Fibroblast of lung (primary cell): ENCODE data around the gene ELMO1. TPM values are rescaled to one million over a fixed set of nuclear protein-coding genes. Genes with fewer than 3 reads are reported as not detected.

Source experiments
- DNase-seq, 2 donors: peaks; one replicate each; pipeline versions ENCODE4 v3.0.0 to v3.0.0-alpha.2; 2010; ENCODE audit warnings: low read depth in 2 of 2
- H2AFZ ChIP-seq: 2 replicates; pipeline ENCODE4 v1.5.1; 2012; ENCODE audit warnings: low read length, control low read depth, inconsistent platforms
- H3K27ac ChIP-seq: 2 replicates; pipeline ENCODE4 v1.5.1; 2011; ENCODE audit warnings: low read length, control low read depth; ENCODE audit not compliant: insufficient read depth
- H3K27me3 ChIP-seq: 2 replicates; pipeline ENCODE4 v1.5.1; 2011; ENCODE audit warnings: mild to moderate bottlenecking, low read length; ENCODE audit not compliant: control insufficient read depth, insufficient read depth
- H3K36me3 ChIP-seq: 2 replicates; pipeline ENCODE4 v1.5.1; 2011; ENCODE audit warnings: low read length; ENCODE audit not compliant: control insufficient read depth, insufficient read depth
- H3K4me1 ChIP-seq: 2 replicates; pipeline ENCODE4 v1.5.1; 2011; ENCODE audit warnings: low read length; ENCODE audit not compliant: control insufficient read depth, insufficient read depth; ENCODE audit errors: extremely low read depth
- H3K4me2 ChIP-seq: 2 replicates; pipeline ENCODE4 v1.5.1; 2011; ENCODE audit warnings: low read length, control low read depth; ENCODE audit not compliant: insufficient read depth; ENCODE audit errors: extremely low read depth
- H3K4me3 ChIP-seq, 4 experiments: fragments of 200-600 bp in 1 of 4; sonication (generic) in 1 of 4; replicated peaks in 1 of 4; 2 replicates each; pipeline ENCODE4 v1.5.1; 2011 to 2016; ENCODE audit warnings: low read length in 4 of 4, low read depth in 3 of 4, mild to moderate bottlenecking in 3 of 4, control low read depth in 2 of 4, inconsistent platforms in 1 of 4, mixed read lengths in 1 of 4; ENCODE audit not compliant: insufficient read depth in 1 of 4; ENCODE audit errors: control extremely low read depth in 1 of 4
- H3K79me2 ChIP-seq: 2 replicates; pipeline ENCODE4 v1.5.1; 2012; ENCODE audit warnings: mild to moderate bottlenecking, low read length, inconsistent platforms; ENCODE audit not compliant: control insufficient read depth, insufficient read depth
- H3K9ac ChIP-seq: 2 replicates; pipeline ENCODE4 v1.5.1; 2011; ENCODE audit warnings: mild to moderate bottlenecking, low read length, control low read depth; ENCODE audit not compliant: insufficient read depth
- H3K9me3 ChIP-seq: 2 replicates; pipeline ENCODE4 v1.5.1; 2012; ENCODE audit warnings: low read depth, low read length; ENCODE audit not compliant: control insufficient read depth, insufficient read depth
- H4K20me1 ChIP-seq: 2 replicates; pipeline ENCODE4 v1.5.1; 2011; ENCODE audit warnings: low read length; ENCODE audit not compliant: control insufficient read depth, insufficient read depth; ENCODE audit errors: extremely low read depth
- CTCF ChIP-seq, 2 donors: IDR thresholded peaks in 1 of 2; conservative IDR thresholded peaks in 1 of 2; 1 replicate in 1 of 2; 2 replicates in 1 of 2; pipeline ENCODE4 v1.5.1; 2011 to 2012; ENCODE audit warnings: low read length in 2 of 2, control low read depth in 1 of 2, inconsistent platforms in 1 of 2, low read depth in 1 of 2, mild to moderate bottlenecking in 1 of 2
- EZH2 ChIP-seq: IDR thresholded peaks from 2 replicates; pipeline ENCODE4 v1.5.1; 2012; ENCODE audit warnings: low read length, control low read depth, mild to moderate bottlenecking; ENCODE audit errors: missing control alignments
- polyA plus RNA-seq, 2 donors: library from polyadenylated mRNA; depleted of rRNA in 1 of 2; stranded (reverse) in 1 of 2; unstranded in 1 of 2; fragments of >200 nt; gene quantifications; 2 replicates each; pipeline ENCODE4 v1.2.1, GENCODE V29; 2011 to 2012; ENCODE audit warnings: missing spikeins in 1 of 2
- total RNA-seq: library from RNA; depleted of rRNA; stranded (reverse); fragments of >200 nt; gene quantifications from 2 replicates; pipeline ENCODE4 v1.2.1, GENCODE V29; 2014

Gene ELMO1
- total and polyA plus RNA-seq, 2 donors (not counting 1 experiment from before 2014, with no cell fraction given), result 0.50 TPM; not detected in 1

- no peaks in the 10 kb centered on the region for H4K20me1 ChIP-seq
- no peak overlapping the region for H3K9ac ChIP-seq
- H2AFZ ChIP-seq, result no peak overlapping the region
- no peak overlapping the region for H3K27ac ChIP-seq
- no peak for DNase-seq
- H3K4me2 ChIP-seq, result no peak overlapping the region
- H3K9me3 ChIP-seq, result no peaks in the 10 kb centered on the region
- no peaks in the 10 kb centered on the region for H3K36me3 ChIP-seq
- TF ChIP-seq CTCF (conservative IDR thresholded peaks at IDR 0.05 in 1 of 2, IDR thresholded peaks at IDR 0.05 in 1 of 2; ENCODE audit: low read depth in 1 of 2, low read length in 2 of 2), result no peak
- TF ChIP-seq EZH2, result no peak
- H3K4me1 ChIP-seq, result no peaks in the 10 kb centered on the region
- no peaks in the 10 kb centered on the region for H3K79me2 ChIP-seq
- H3K4me3 ChIP-seq, result no peak overlapping the region
- no peaks in the 10 kb centered on the region for H3K27me3 ChIP-seq
Observed at GRCh38 chr7:37048674-37049073, 400.0 kb downstream of the ELMO1 start.

DNA sequence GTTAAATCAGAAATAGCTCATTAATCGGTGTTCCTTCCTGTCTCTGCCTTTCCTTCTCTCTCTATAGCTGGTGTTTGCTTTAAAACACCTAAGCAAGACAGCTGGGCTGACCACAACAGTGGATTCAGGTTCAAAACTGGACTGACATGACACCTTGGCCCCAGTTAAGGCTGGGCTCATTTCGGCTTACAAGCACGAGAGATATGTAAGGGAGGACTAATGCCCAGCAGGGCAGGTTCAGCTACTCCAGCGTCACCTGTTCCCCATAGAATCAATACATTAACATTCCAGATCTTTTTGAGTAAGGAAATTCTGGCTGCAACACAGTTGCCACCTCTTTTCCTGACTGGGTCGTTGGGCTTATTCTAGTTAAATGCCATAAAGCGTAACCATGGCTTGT lies 401.4 kb downstream of the ELMO1 start:
- H3K9ac ChIP-seq, result no peak overlapping the region
- no peaks in the 10 kb centered on the region for H3K79me2 ChIP-seq
- H3K4me2 ChIP-seq, result no peak overlapping the region
- no peak for DNase-seq
- H3K27me3 ChIP-seq, result no peaks in the 10 kb centered on the region
- H3K27ac ChIP-seq, result no peak overlapping the region
- no peaks in the 10 kb centered on the region for H4K20me1 ChIP-seq
- no peaks in the 10 kb centered on the region for H3K36me3 ChIP-seq
- H2AFZ ChIP-seq, result no peak overlapping the region
- no peaks in the 10 kb centered on the region for H3K9me3 ChIP-seq
- H3K4me3 ChIP-seq, result no peak overlapping the region
- TF ChIP-seq EZH2, result no peak
- TF ChIP-seq CTCF (conservative IDR thresholded peaks at IDR 0.05 in 1 of 2, IDR thresholded peaks at IDR 0.05 in 1 of 2; ENCODE audit: low read depth in 1 of 2, low read length in 2 of 2), result no peak
- no peaks in the 10 kb centered on the region for H3K4me1 ChIP-seq

GRCh38 chr7:37046531-37047079 lies 402.1 kb downstream of the ELMO1 start:
- TF ChIP-seq EZH2 (no peak), CTCF (conservative IDR thresholded peaks at IDR 0.05 in 1 of 2, IDR thresholded peaks at IDR 0.05 in 1 of 2; ENCODE audit: low read depth in 1 of 2, low read length in 2 of 2) (no peak)
- no peaks in the 10 kb centered on the region for H4K20me1 ChIP-seq
- no peak overlapping the region for H3K4me3 ChIP-seq
- H3K9me3 ChIP-seq, result no peaks in the 10 kb centered on the region
- DNase-seq, result no peak
- H3K27ac ChIP-seq, result no peak overlapping the region
- H3K9ac ChIP-seq, result no peak overlapping the region
- no peaks in the 10 kb centered on the region for H3K36me3 ChIP-seq
- no peaks in the 10 kb centered on the region for H3K79me2 ChIP-seq
- H3K4me1 ChIP-seq, result no peaks in the 10 kb centered on the region
- no peak overlapping the region for H2AFZ ChIP-seq
- H3K4me2 ChIP-seq, result no peak overlapping the region
- no peaks in the 10 kb centered on the region for H3K27me3 ChIP-seq
